Astrocyte (in vitro differentiated cells and primary cell): Measurements from ENCODE around the gene PNKD.

Experiments used
- EZH2 ChIP-seq: IDR thresholded peaks from 2 replicates; pipeline ENCODE4 v1.6.1; 2012; ENCODE audit warnings: mild to moderate bottlenecking, low read length, inconsistent platforms; ENCODE audit not compliant: insufficient read depth
- TF ChIP-seq, protein P1 (sequence below): IDR thresholded peaks from 2 replicates; pipeline ENCODE4 v1.5.1; 2011; ENCODE audit warnings: low read depth, mild to moderate bottlenecking, inconsistent platforms, low read length, moderate library complexity; ENCODE audit not compliant: insufficient read depth

- TF ChIP-seq, protein P1, sequence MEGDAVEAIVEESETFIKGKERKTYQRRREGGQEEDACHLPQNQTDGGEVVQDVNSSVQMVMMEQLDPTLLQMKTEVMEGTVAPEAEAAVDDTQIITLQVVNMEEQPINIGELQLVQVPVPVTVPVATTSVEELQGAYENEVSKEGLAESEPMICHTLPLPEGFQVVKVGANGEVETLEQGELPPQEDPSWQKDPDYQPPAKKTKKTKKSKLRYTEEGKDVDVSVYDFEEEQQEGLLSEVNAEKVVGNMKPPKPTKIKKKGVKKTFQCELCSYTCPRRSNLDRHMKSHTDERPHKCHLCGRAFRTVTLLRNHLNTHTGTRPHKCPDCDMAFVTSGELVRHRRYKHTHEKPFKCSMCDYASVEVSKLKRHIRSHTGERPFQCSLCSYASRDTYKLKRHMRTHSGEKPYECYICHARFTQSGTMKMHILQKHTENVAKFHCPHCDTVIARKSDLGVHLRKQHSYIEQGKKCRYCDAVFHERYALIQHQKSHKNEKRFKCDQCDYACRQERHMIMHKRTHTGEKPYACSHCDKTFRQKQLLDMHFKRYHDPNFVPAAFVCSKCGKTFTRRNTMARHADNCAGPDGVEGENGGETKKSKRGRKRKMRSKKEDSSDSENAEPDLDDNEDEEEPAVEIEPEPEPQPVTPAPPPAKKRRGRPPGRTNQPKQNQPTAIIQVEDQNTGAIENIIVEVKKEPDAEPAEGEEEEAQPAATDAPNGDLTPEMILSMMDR: no peak
- no peak for TF ChIP-seq EZH2
Observed at GRCh38 chr2:218395090-218395444, 124.7 kb downstream of the PNKD start.
